Kidney tubule cell (primary cell): ENCODE measurements around the gene CEMP1.
"Not testable (repeated sequence)": the region's sequence is repeated elsewhere in the genome, so short reads cannot be mapped to it uniquely, and the experiment has no call there.

ENCODE experiments used
- DNase-seq: peaks from one replicate; pipeline ENCODE4 v3.0.0-alpha.2; 2018; ENCODE audit warnings: low spot score

Gene CEMP1, protein sequence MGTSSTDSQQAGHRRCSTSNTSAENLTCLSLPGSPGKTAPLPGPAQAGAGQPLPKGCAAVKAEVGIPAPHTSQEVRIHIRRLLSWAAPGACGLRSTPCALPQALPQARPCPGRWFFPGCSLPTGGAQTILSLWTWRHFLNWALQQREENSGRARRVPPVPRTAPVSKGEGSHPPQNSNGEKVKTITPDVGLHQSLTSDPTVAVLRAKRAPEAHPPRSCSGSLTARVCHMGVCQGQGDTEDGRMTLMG

DNA sequence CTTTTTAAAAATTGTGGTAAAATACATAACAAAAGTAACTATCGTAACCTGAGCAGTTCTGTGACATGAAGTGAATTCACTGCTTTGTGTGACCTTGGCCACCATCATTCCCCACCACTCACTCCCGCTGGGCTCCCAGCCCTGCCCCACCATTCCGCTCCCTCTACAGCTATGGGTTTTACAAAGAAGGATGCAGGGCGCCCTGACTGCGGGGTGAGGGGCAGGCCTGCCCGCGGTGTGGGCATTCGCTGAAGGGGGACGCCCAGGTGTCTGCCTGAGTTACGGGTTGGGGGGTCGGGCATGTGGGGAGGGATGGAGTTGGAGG is at the start of gene CEMP1:
TSS of gene CEMP1 (minus strand) at position 38 of the 325 bp plus-strand sequence. CDS start 335 bp downstream, outside the sequence.
- DNase-seq, result no peak

DNA sequence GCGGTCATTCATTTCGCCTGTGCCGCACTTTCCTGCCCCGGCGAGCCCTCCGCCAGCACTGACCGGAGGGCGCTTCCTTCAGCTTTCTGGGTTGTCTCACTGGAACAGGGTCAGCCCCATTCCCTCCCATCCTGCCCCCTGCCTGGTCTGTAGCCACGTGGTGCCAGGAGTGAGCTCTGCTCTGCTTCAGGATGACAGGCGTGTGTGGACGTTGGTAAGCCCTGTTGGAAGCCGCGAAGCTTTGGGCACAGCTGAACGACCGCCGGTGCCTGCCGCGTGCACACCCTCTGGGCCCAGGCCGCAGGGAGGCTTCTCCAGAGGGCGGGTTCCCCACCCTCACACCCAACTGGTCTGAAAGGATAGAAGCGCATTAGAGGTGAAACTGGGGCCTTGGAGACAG is 49.6 kb upstream of the CEMP1 start:
- DNase-seq, result not testable (repeated sequence)

GRCh38 chr16:2580143-2580542 is 48.9 kb upstream of the CEMP1 start:
- DNase-seq, result not testable (repeated sequence)

- not testable (repeated sequence) for DNase-seq
These were observed 47.7 kb upstream of the CEMP1 start for GRCh38 chr16:2578905-2579304.

DNA sequence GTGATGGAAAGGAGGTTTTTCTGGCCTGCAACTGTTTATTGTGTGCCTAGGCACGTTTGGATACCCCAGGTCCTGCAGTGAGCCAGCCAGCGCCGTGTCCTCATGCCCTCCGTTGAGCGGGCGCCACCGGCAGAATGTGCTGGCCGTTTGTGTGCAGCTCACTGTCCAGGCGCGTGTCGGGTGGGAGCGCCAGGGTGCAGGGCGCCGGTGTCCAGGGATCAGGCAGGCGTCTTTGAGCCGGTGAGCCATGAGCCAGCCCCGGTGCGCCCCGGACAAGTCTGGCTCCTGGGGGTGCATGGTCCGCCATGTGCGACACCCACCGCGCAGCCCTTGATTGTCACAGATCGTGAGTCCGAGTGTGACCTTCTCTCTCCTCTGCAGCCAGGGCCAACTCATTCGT is 45.8 kb upstream of the CEMP1 start:
- not testable (repeated sequence) for DNase-seq

- not testable (repeated sequence) for DNase-seq
These were observed 44.6 kb upstream of the CEMP1 start for GRCh38 chr16:2575839-2576238.

DNA sequence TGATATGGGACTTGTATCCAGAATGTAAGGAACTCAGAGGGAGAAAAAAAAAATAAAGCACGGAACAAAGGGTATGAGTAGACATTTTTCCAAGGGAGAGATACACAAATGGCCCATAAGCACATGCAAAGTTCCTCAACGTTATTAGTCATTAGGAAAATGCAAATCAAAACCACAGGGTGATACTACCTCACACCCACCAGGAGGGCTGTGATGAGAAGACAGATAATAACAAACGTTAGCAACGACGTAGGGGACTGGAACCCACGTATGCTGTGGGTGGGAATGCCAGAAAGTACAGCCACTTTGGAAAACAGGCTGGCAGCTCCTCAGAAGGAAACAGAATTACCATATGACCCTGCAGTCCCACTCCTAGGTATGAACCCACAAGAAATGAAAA is 41.5 kb upstream of the CEMP1 start:
- not testable (repeated sequence) for DNase-seq

DNA sequence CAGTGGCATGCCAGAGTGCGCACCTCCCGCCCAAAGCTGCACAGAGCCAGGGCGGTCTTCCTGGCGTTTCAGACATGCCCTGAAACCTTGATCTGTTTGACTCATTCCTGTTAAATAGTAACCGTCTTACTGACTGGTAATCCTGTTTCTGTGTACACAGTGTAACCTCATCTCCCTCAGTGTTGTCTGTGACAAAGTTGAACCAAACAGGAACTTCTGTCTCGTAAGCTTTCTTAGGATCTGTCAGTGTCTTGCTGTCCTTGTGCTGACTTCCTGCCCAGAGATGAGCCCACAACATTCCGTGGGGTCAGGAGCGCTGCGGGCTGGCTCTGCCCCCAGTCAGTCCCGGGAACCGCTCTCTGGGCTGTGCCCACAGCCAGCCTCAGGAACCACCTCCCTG is 37.4 kb upstream of the CEMP1 start:
- DNase-seq, result not testable (repeated sequence)

GRCh38 chr16:2567506-2567905 is 36.3 kb upstream of the CEMP1 start:
- not testable (repeated sequence) for DNase-seq

DNA sequence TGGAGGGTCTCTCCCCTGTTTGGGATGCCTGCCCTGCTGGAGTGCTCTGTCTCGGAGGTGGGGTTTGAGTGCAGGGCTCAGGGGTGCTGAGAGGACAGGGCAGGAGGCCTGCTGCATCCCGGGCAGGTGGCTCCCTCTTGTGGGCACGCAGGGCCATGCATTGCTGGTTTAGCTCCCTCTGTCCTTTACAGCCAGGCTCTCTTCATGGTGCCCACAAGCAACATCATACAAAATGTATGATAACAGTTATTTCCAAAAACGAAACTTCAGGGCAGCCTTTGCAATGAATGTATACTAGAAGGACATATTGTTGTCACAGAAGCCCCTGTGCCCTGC is 29.6 kb upstream of the CEMP1 start:
- not testable (repeated sequence) for DNase-seq

DNA sequence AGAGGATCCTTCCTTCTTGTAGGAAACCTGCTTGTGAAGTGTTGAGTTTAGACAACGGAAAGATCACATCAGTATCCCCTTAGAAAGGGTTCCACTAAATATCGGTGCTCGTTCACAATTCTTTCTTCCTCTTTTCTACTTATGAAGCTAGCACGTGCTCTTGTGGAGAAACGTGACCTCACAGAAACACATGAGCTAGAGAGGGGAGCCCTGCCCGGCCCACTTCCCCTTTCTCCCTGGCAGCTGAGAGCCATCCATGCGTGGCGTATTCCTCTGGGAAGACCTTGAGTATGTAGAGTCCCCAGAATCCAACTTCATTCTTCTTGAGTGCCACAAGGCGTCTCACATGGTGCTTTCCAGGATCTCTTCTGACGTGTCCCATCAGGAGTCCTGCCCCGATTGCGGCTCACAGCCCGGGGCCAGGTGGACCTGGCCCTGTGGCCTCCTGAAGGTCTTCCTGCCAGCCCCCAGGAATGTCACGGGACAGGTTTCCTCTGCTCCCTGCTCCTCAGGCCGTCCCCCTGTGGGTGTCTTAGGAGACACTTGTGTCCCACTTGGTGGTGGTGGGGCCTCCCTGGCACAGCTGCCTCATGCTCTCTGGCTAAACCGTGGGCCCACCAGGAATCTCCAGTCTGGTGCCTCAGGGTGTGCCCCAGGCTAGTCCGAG is 29.1 kb upstream of the CEMP1 start:
- DNase-seq, result not testable (repeated sequence)

DNA sequence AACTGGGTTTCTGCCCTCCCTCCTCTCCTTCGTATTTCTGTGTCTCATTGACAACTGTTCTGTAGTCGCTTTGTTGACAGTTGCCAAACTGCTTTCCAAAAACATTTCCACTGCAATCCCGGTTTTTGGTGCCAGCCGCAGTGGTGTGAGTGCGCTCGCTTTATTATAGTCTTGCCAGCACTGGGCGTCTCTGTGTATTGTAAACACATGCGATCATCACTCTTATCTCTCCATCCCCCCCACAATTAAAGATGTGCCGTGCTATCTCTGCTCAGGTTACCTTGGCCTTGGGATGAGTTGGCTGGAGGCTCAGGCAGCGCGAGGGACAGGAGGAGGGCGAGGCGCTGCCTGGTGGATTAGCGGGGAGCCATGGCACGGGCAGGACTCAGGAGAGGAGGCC is 25.9 kb upstream of the CEMP1 start:
- not testable (repeated sequence) for DNase-seq

DNA sequence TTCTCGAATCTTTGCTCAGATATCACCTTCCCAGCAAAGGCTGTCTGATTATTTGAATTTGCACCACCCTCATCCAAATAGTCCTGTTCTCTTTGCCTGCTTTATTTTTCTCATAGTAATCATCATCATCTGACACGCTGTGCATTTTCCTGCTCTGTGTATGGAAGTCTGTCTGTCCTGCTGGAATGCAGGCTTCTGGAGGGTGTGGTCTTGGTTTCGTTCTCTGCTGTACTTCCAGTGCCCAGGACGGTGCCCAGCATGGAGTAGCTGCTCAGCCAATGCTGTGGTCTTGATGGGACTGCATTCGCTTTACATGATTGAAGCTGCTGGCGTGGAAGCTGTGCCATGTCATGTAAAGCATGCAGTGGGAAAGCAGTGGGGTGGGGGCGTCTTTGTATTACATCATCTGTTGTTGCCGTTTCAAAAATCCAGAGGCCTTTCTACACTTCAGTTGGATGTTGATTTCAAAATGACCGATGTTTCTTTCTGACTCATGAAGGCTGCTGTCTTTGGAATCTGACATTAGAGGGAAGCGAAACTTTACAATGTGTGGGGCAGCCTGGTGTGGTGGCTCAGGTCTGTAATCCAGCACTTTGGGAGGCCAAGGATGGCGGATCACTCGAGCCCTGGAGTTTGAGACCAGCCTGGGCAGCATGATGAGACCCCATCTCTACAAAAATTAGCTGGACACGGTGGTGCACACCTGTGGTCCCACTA is 23.7 kb upstream of the CEMP1 start:
- DNase-seq, result not testable (repeated sequence)

DNA sequence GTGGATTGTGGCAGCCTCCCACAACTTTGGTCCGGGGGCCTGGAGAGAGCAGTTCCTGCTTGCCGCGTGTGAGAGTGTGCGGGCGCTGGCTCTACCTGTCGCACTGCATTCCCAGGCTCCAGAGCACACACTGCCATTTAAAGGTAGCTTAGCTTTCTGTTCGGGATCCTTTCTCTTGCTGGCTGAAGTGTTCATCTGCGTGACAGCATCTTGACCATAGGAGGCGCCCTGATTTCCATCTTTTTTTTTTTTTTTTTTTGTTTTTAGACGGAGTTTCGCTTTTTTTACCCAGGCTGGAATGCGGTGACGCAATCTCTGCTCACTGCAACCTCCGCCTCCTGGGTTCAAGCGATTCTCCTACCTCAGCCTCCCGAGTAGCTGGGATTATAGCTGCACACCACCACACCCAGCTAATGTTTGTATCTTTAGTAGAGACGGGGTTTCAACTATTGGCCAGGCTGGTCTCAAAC is 20.2 kb upstream of the CEMP1 start:
- DNase-seq, result peak; percentile 52

DNA sequence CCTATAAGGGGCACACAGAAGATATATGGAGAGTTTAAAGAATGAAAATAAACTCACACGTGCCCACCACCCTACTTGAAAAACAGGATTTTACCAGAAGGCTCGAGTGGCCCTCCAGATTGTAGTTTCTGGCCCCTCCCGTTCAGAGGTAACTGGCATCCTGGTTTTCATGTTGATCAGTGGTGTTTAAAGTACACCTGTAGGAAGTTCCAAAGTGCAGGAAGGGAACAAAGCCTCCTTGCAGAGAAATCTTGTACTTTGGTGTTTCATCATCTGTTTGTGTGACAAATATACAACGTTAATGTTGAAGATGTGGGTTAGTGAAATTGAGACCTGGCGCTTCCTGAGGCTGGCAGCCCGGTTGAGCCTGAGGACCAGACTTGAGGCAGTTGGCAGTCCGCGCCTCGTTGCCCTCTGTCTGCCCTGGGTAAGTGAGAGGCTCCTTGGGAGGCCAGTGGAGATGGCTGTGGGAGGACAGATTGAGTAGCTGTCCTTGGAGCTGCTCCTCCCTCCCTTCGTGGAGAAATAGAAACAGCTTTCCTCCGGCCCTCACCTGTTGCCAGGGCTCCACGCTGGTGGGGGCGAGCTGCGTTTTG is 19.2 kb upstream of the CEMP1 start:
- not testable (repeated sequence) for DNase-seq

- DNase-seq, result not testable (repeated sequence)
These were observed 12.6 kb upstream of the CEMP1 start for GRCh38 chr16:2543771-2544170.

DNA sequence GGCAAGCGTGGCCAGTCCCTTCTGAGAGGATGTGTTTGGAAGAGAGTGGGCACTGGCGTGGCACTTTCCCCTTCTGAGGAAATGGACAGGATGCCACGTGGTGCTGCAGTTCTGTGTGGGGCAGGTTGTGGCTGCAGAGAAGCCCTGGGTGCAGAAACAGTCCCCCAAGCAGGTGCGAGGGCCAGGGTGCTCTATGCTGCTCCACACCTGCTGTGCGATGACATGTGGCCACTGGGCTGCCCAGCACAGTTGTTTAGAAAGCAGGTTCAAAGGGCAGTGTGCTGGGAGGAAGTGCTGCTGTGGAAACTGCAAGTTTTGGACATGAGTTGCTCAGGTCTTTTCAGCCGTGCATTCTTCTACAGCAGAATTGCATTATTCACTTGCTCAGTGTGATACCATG is 10.2 kb upstream of the CEMP1 start:
- peak; percentile 41 for DNase-seq

GRCh38 chr16:2540912-2541311 is 9.7 kb upstream of the CEMP1 start:
- DNase-seq, result not testable (repeated sequence)

DNA sequence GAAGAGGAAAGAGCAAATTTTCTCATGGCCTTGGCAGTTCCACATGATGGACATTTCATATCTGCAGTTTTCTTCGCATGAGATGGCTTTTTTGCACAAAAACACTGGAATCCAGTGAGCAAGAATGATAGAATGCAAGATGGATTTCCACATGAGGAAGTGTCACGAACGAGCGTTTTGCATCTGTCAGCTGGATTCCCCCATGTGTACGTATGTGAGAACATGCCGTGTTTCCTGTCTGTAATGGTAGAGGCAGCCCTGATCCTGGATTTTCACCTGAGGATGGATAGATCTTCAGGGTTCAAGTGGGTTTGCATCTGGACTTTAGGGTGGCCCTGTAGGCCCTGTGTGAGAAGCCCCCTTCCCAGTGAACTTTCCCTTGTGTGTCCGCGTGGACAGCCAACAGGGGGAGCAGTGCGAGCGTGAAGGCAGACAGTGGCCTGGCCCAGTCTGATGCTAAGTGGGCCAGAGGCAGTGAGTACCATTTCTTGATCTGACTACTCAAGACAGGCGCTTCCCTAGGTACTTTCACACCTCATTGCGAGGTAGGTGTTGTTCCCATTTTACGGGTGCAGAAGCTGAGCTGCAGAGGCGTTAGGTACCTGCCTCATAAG is 8.7 kb upstream of the CEMP1 start:
- not testable (repeated sequence) for DNase-seq

- not testable (repeated sequence) for DNase-seq
These were observed 8.1 kb upstream of the CEMP1 start for GRCh38 chr16:2539192-2539844.
